Cardiac septum (tissue), 1 donor: ENCODE measurements around the gene ANO8. TPM values are rescaled to one million over a fixed set of nuclear protein-coding genes. Genes with fewer than 3 reads are reported as not detected.

Source experiments
- total RNA-seq: library from RNA; stranded (reverse); fragmentation: NEBNext Ultra II Directional; extraction: Animal tissue kit (Norgen Biotek cat#: 25700); gene quantifications from one replicate; pipeline ENCODE4 v1.2.1, GENCODE V29; 2021
- donor health status: DM: no; HTN: no; CAD: no.

The ANO8 gene
- total RNA-seq, 1 donor from 2014 or later: 7.3 TPM

Other genes with a start within 250 kb of the ANO8 start
- gene USE1, start 119.5 kb downstream of the ANO8 start, total RNA-seq: 29.1 TPM
- 18.8 TPM for gene OCEL1, start 108.6 kb downstream of the ANO8 start, total RNA-seq
- 50.5 TPM for gene NR2F6, start 88.9 kb downstream of the ANO8 start, total RNA-seq
- gene USHBP1, start 70.1 kb downstream of the ANO8 start, total RNA-seq: 4.7 TPM
- 70.5 TPM for gene BABAM1, start 67.4 kb downstream of the ANO8 start, total RNA-seq
- 0.30 TPM for gene ANKLE1, start 53.0 kb downstream of the ANO8 start, total RNA-seq
- gene ABHD8, start 31.4 kb downstream of the ANO8 start, total RNA-seq: 8.6 TPM
- gene MRPL34, start 29.0 kb downstream of the ANO8 start, total RNA-seq: 136 TPM
- 38.8 TPM for gene DDA1, start 25.3 kb downstream of the ANO8 start, total RNA-seq
- gene GTPBP3, start 2.7 kb upstream of the ANO8 start, total RNA-seq: 9.8 TPM
- gene PLVAP, start 42.5 kb upstream of the ANO8 start, total RNA-seq: 32.8 TPM
- gene CCDC194, start 59.3 kb upstream of the ANO8 start, total RNA-seq: 0.40 TPM
- gene BST2, start 70.8 kb upstream of the ANO8 start, total RNA-seq: 29.8 TPM
- 14.3 TPM for gene MVB12A, start 85.2 kb upstream of the ANO8 start, total RNA-seq
- gene TMEM221, start 113.8 kb upstream of the ANO8 start, total RNA-seq: not detected
- gene NXNL1, start 126.1 kb upstream of the ANO8 start, total RNA-seq: 0.59 TPM
- gene SLC27A1, start 135.7 kb upstream of the ANO8 start, total RNA-seq: 35.9 TPM
- gene PGLS, start 176.8 kb upstream of the ANO8 start, total RNA-seq: 24.8 TPM
- 41.1 TPM for gene COLGALT1, start 220.8 kb upstream of the ANO8 start, total RNA-seq